ENCODE measurements around the gene CDHR1.

- TF ChIP-seq CTCF (IDR thresholded peaks at IDR 0.05) (no peak), POLR2A (IDR thresholded peaks at IDR 0.05) (peak in 1 of 4 donors; percentile 7)
Observed at GRCh38 chr10:84184517-84184916, 9.8 kb upstream of the CDHR1 start.
